Measurements from ENCODE around the gene CHPT1. TPM values are rescaled to one million over a fixed set of nuclear protein-coding genes. Genes with fewer than 3 reads are reported as not detected.

CHPT1 gene
- total and polyA plus RNA-seq, 2 of the 13 experiments (the other 11 are each of a cell fraction or from before 2014, with no cell fraction given), result 117 to 178 TPM

GRCh38 chr12:101670007-101670671 is 27.3 kb upstream of the CHPT1 start (continued):
- peak; percentile 79 for TF ChIP-seq ZNF646 (CRISPR knock-in tag; IDR thresholded peaks at IDR 0.05)
- no peak for TF ChIP-seq ZNF562 (CRISPR knock-in tag; IDR thresholded peaks at IDR 0.05; ENCODE audit: borderline replicate concordance)
- peak; percentile 42; the same call in 1 of the 2 replicates for TF ChIP-seq TGIF2 (CRISPR knock-in tag; IDR thresholded peaks at IDR 0.05)
- no peak for TF ChIP-seq ZNF512B (CRISPR knock-in tag; IDR thresholded peaks at IDR 0.05; ENCODE audit: borderline replicate concordance)
- no peak for TF ChIP-seq MYNN (CRISPR knock-in tag; IDR thresholded peaks at IDR 0.05; ENCODE audit: low read depth)
- TF ChIP-seq ZNF572 (CRISPR knock-in tag; IDR thresholded peaks at IDR 0.05), result no peak
- no peak for TF ChIP-seq ELF4 (CRISPR knock-in tag; IDR thresholded peaks at IDR 0.05; ENCODE audit: borderline replicate concordance)
- TF ChIP-seq ZKSCAN5 (CRISPR knock-in tag; IDR thresholded peaks at IDR 0.05), result no peak
- TF ChIP-seq ZNF18 (CRISPR knock-in tag; IDR thresholded peaks at IDR 0.05; ENCODE audit: insufficient replicate concordance), result peak; percentile 30
- no peak for TF ChIP-seq NCOR1 (IDR thresholded peaks at IDR 0.05; ENCODE audit: borderline replicate concordance, low read length)
- no peak for TF ChIP-seq ZNF670 (CRISPR knock-in tag; IDR thresholded peaks at IDR 0.05; ENCODE audit: borderline replicate concordance)
- no peak for TF ChIP-seq NCOA2 (CRISPR knock-in tag; IDR thresholded peaks at IDR 0.05)
- TF ChIP-seq GATAD1 (CRISPR knock-in tag; IDR thresholded peaks at IDR 0.05), result peak; percentile 30; the same call in 1 of the 2 replicates
- no peak for TF ChIP-seq FOXC1 (CRISPR knock-in tag; IDR thresholded peaks at IDR 0.05; ENCODE audit: borderline replicate concordance)
- no peak for TF ChIP-seq TFDP2 (CRISPR knock-in tag; IDR thresholded peaks at IDR 0.05)
- TF ChIP-seq ZNF383 (CRISPR knock-in tag; IDR thresholded peaks at IDR 0.05; ENCODE audit: borderline replicate concordance), result no peak
- TF ChIP-seq ZNF501 (CRISPR knock-in tag; IDR thresholded peaks at IDR 0.05), result no peak
